Ovary (tissue), 3 donors: ENCODE data around the gene SMIM43.

ENCODE experiments used
- CTCF ChIP-seq, 3 donors: fragments of 450-650 bp in 2 of 3; fragments of 200-600 bp in 1 of 3; IDR thresholded peaks; one replicate each; pipeline versions ENCODE4 v1.5.1 to v1.8.0; 2016 to 2022; ENCODE audit warnings: antibody characterized with exemption in 3 of 3, mild to moderate bottlenecking in 1 of 3
- EP300 ChIP-seq: sonication (generic); formaldehyde crosslinking; IDR thresholded peaks from one replicate; pipeline ENCODE4 v1.6.1; 2017; ENCODE audit warnings: antibody characterized with exemption
- POLR2A ChIP-seq: fragments of 450-650 bp; IDR thresholded peaks from one replicate; pipeline ENCODE4 v1.6.1; 2017; ENCODE audit warnings: antibody characterized with exemption, mild to moderate bottlenecking, moderate library complexity
- donor health status: DM: no; HTN: no; CAD: no.

DNA sequence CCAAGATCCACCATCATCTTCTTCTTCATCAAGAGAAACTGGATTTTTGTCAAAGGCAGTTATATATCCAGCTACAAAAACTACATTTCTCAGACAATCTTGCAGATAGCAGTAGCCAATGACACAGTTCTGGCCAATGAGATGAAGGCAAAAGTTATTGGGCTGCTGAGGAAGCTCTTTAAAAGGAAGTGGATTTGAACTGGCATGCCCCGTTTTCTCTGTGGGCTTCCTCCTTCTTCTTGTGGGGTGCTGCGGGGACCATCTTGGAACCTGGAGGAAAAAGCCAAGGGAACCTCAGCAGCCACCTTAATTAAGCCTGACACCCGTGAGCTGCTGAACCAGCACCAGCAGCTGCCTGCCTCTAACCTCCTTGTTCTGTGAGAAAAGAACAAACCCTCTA is 4.8 kb downstream of the SMIM43 start:
- TF ChIP-seq CTCF (IDR thresholded peaks at IDR 0.05) (no peak), POLR2A (no peak), EP300 (no peak)
